Measurements from ENCODE around the gene SLC37A2. TPM values are rescaled to one million over a fixed set of nuclear protein-coding genes. Genes with fewer than 3 reads are reported as not detected.

The SLC37A2 gene
- total and polyA plus RNA-seq, 8 donors, result 2.2 to 42.5 (median 3.2) TPM

DNA sequence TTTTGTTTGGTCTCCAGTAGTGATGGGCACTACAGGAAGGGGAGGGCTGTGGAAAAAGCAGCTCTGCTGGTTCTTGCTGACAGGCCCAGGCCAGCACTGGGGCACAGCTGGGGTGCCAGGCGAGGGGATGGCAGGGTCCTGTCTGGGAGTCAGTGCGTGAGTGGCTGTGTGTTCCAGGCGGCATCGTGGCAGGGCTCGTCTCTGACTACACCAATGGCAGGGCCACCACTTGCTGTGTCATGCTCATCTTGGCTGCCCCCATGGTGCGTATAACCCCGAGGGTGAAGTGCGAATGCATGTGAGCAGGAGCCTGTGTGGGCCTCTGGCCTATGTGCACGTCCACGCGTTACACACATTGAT is 20.9 kb downstream of the SLC37A2 start:
- ATAC-seq, result no peak
- no peaks in the 10 kb centered on the region for H3K4me1 ChIP-seq
- H3K9me3 ChIP-seq, result no peaks in the 10 kb centered on the region
- intact Hi-C loops (cut with DNase I), result no loop called here
- H3K4me3 ChIP-seq, result no peak overlapping the region
- H3K27me3 ChIP-seq, result peaks cover 0 to 6% of the 10 kb centered on the region in 2 donors
- TF ChIP-seq, protein P1, sequence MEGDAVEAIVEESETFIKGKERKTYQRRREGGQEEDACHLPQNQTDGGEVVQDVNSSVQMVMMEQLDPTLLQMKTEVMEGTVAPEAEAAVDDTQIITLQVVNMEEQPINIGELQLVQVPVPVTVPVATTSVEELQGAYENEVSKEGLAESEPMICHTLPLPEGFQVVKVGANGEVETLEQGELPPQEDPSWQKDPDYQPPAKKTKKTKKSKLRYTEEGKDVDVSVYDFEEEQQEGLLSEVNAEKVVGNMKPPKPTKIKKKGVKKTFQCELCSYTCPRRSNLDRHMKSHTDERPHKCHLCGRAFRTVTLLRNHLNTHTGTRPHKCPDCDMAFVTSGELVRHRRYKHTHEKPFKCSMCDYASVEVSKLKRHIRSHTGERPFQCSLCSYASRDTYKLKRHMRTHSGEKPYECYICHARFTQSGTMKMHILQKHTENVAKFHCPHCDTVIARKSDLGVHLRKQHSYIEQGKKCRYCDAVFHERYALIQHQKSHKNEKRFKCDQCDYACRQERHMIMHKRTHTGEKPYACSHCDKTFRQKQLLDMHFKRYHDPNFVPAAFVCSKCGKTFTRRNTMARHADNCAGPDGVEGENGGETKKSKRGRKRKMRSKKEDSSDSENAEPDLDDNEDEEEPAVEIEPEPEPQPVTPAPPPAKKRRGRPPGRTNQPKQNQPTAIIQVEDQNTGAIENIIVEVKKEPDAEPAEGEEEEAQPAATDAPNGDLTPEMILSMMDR (IDR thresholded peaks at IDR 0.05), result no peak
- peaks cover 0 to 3% of the 10 kb centered on the region in 2 donors for H3K36me3 ChIP-seq
- DNase-seq, result no peak
- H3K27ac ChIP-seq, result no peak overlapping the region

DNA sequence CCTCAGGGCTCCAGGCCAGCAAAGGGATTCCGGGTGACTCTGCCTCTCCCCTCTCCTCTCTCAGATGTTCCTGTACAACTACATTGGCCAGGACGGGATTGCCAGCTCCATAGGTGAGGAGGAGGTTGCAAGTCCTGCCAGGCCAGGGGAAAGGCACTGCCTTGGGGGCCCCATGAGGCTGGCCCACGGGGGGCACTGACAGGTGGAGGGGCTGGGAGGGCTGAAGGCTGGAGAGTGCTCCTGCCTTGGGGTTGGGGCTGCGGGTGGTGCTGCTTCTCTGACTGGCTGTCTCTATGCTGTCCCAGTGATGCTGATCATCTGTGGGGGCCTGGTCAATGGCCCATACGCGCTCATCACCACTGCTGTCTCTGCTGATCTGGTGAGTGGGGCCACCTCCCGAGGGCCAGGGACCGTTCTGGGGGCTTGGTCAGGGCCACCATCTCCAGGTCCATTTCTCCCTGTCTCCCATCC is 21.7 kb downstream of the SLC37A2 start:
- Histone ChIP-seq H3K4me3 (no peak overlapping the region), H3K36me3 (peaks cover 0 to 3% of the 10 kb centered on the region in 2 donors), H3K27me3 (peaks cover 0 to 6% of the 10 kb centered on the region in 2 donors), H3K9me3 (no peaks in the 10 kb centered on the region), H3K27ac (no peak overlapping the region), H3K4me1 (no peaks in the 10 kb centered on the region)
- no peak for ATAC-seq
- intact Hi-C loops (cut with DNase I), result no loop called here
- DNase-seq, result no peak
- TF ChIP-seq, protein P1 (IDR thresholded peaks at IDR 0.05), result no peak

DNA sequence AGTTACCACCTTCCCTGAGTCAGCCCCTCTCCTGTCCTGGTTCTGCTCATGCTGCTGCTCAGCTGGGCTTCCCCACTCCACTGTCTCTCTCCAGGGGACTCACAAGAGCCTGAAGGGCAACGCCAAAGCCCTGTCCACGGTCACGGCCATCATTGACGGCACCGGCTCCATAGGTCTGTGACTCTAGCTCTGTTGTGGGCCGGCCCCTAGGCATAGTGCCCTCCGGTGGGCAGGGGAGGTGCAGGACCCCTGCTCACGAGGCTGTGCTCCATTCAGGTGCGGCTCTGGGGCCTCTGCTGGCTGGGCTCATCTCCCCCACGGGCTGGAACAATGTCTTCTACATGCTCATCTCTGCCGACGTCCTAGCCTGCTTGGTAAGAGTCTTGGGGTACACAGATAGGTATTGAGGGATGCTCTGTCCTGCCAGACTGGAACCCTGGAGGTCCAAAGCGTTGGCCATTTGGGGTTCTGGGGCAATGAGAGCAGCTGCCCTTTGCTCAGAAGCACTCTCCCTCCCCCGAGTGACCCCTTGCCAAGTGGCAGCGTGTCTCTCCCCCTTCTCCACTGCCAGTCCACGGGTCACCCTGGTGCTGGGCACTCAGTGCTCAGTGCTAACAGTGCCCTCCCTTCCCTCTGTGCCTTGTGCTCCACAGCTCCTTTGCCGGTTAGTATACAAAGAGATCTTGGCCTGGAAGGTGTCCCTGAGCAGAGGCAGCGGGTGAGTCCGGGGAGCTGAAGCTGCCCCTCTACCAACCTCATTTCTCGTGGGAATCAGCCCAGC is 22.4 kb downstream of the SLC37A2 start:
- DNase-seq (no peak), ATAC-seq (no peak)
- H3K9me3 ChIP-seq, result no peaks in the 10 kb centered on the region
- H3K4me1 ChIP-seq, result no peaks in the 10 kb centered on the region
- intact Hi-C loops (cut with DNase I), result no loop called here
- peaks cover 0 to 3% of the 10 kb centered on the region in 2 donors for H3K36me3 ChIP-seq
- peaks cover 0 to 6% of the 10 kb centered on the region in 2 donors for H3K27me3 ChIP-seq
- H3K27ac ChIP-seq, result no peak overlapping the region
- H3K4me3 ChIP-seq, result no peak overlapping the region
- TF ChIP-seq, protein P1 (IDR thresholded peaks at IDR 0.05), result no peak

DNA sequence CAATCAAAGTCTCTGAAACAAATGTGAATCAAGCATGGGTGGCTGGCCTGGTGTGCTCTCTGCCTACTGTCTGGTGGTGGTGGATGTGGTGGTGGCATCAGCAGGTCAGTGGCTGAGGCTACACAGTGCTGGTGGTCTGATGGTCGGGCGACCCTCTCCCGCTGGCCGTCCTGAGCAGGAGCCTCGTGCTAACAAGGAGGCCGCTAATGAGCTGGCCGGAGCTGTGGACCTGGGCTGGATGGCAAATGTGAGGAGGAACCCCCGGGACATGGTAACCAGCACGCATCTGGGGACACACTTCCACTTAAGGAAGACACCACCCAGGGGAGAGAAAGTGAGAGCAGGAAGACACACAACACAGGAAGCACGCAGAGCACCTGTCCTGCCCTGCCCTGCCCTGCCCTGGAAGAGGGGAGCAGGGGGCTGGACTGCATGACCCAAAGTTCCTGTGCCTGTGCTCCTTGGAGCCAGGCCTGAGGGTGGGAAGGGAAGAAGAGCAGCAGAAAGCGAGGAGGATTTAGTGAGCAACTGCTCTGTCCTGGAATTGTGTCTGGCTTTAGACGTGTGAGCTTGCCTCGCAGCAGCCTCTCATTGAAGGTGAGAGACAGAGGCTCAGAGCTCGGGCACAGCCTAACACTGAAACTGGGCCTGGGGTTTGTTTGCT is 23.7 kb downstream of the SLC37A2 start:
- Histone ChIP-seq H3K4me3 (no peak overlapping the region), H3K4me1 (peaks cover 0 to 4% of the 10 kb centered on the region in 2 donors), H3K36me3 (no peaks in the 10 kb centered on the region), H3K27me3 (peaks cover 0 to 6% of the 10 kb centered on the region in 2 donors), H3K9me3 (no peaks in the 10 kb centered on the region), H3K27ac (no peak overlapping the region)
- ATAC-seq (no peak), DNase-seq (no peak)
- TF ChIP-seq, protein P1 (IDR thresholded peaks at IDR 0.05), result no peak
- intact Hi-C loops (cut with DNase I), result no loop called here

DNA sequence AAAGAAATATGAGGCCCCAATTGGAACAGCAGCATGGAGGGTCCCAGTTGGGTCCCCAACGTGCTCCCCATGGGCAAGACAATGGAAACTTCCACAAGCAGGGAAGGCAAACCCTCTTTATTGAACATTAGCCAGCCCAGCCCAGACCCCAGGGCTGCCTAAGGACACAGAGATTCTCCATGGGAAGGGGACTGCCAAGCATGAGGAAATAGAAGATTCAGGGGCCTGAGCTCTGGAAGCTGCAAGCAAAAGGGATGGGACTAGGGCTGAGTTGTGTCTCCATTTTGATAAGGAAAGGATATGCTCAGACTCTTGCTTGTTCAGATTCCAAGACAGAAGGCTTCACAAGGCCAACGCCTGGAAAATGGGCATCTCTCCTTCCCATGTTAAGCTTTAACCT is 25.0 kb downstream of the SLC37A2 start:
- H3K9me3 ChIP-seq, result no peaks in the 10 kb centered on the region
- intact Hi-C loops (cut with DNase I), result no loop called here
- no peak for ATAC-seq
- no peak overlapping the region for H3K4me3 ChIP-seq
- peaks cover 0 to 6% of the 10 kb centered on the region in 2 donors for H3K27me3 ChIP-seq
- H3K36me3 ChIP-seq, result no peaks in the 10 kb centered on the region
- TF ChIP-seq, protein P1 (IDR thresholded peaks at IDR 0.05), result no peak
- H3K4me1 ChIP-seq, result peaks cover 0 to 4% of the 10 kb centered on the region in 2 donors
- no peak for DNase-seq
- H3K27ac ChIP-seq, result no peak overlapping the region

Measured in left lung (tissue), 10 donors.